HG03196 (cell line): ENCODE measurements around the gene ERMP1.
"Not testable (repeated sequence)": the region's sequence is repeated elsewhere in the genome, so short reads cannot be mapped to it uniquely, and the experiment has no call there.

Experiments used
- ATAC-seq: cut with Tn5 transposase; IDR thresholded peaks from one replicate; pipeline ENCODE4 v1.9.1; 2021; ENCODE audit not compliant: unreplicated experiment

Gene ERMP1

GRCh38 chr9:5783982-5784381 is 48.9 kb downstream of the ERMP1 start:
- ATAC-seq = no peak

DNA sequence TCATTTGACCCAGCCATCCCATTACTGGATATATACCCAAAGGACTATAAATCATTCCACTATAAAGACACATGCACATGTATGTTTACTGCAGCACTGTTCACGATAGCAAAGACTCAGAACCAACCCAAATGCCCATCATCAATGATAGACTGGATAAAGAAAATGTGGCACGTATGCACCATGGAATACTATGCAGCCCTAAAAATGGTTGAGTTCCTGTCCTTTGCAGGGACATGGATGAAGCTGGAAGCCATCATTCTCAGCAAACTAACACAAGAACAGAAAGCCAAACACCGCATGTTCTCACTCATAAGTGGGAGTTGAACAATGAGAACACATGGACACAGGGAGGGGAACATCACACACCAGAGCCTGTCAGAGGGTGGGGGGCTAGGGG is 49.5 kb downstream of the ERMP1 start:
- not testable (repeated sequence) for ATAC-seq

GRCh38 chr9:5779705-5780218 is 53.2 kb downstream of the ERMP1 start:
- not testable (repeated sequence) for ATAC-seq

DNA sequence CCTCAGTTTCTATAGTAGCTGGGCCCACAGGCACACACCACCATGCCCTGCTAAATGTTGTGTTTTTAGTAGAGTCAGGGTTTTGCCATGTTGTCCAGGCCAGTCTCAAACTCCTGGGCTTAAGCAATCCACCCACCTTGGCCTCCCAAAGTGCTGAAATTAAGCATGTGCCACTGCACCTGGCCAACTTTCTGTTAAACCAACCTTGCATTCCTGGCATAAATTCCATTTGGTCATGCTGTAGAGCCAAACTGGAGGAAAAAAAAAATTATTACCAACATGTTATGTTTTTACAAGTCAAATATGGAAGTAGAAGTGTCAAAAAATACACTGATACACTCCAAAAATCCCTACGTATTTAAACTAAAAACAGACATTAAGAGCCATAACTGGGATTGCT is 54.1 kb downstream of the ERMP1 start:
- no peak for ATAC-seq

DNA sequence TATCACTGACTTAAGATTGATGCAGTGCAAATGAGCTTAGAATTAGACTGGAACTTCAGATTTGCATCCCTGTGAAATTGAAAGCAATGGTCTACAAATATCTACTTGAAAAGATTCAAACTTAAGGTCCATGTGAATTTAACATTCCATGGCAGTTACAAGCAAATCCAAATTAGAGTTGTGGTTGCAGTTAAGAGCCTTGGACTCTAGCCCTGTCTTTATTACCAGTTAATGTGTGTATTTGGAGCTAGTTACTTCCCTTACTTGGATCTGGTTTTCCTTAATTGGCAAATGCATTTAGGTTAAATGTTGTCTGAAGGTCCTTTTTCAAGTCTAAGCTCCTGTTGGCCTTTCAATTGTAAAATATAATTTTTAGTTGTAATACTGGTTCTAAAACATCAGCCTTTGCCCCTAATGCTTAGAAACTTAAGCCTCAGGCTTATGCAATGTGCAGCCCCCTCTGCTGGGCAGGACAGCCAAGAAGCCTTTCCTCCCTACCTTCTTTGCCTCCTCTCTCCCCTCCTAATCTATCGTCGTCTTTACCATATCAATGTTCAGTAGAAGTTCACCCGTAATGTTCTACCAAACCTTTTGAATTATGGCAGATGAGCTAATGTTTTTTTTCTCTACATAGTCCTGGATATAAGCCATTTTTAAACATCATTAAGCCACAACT is 59.5 kb downstream of the ERMP1 start:
- ATAC-seq = no peak

- peak; percentile 42 for ATAC-seq
Measured at GRCh38 chr9:5767968-5768932, 64.7 kb downstream of the ERMP1 start.

DNA sequence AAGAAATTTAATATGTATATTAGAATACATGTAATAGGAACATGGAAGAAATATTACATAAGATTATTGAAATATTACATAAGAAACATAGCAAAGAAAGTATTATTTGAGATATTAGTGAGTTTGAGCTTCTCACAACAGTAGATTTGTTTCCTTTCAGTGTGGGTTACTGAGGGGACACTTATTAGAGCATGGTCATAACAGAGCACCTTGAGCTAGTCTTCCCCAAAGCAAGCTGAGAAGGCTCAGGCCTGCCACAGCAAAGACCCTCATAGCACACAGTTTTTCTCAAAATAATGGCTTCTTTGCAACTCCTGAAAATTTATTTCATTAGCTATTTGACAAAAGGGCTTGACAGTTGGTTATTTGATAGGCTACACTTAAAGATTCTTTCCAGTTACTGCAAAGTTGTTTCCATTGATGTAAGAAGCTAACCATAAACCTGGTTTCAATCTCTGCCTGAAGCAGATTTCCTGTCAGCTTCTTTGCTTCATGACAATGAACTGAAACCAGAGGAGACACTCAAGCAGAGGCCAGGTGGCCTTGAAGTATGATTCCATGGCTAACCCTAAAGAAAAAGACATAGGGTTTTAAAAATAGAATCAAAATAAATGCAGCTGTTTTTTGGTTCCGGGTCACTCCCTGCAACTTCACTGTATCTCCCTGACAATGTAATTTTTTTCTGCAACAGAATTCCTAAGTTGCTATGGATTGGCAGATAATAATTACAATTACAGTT is 68.6 kb downstream of the ERMP1 start:
- ATAC-seq = peak; percentile 84

DNA sequence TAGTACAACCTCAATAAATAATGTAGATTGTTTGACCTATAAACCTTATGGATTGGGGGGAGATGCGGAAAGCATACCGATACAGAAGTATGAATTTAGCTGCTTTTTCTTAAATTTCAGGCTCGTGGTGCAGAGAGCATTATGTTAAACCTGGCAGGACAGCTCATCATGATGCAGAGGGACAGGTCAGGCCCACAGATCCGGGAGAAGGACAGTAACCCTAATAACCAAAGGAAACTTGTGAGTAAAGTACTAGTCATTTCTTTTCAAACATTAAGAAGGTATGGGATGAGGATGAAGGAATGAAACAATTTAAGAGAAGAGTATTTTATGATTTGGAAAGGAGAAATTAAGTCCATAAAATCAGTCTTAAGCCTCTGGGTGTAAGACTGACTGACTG is 70.5 kb downstream of the ERMP1 start:
- ATAC-seq = no peak

- ATAC-seq = no peak
Measured at GRCh38 chr9:5760338-5760737, 72.6 kb downstream of the ERMP1 start.

DNA sequence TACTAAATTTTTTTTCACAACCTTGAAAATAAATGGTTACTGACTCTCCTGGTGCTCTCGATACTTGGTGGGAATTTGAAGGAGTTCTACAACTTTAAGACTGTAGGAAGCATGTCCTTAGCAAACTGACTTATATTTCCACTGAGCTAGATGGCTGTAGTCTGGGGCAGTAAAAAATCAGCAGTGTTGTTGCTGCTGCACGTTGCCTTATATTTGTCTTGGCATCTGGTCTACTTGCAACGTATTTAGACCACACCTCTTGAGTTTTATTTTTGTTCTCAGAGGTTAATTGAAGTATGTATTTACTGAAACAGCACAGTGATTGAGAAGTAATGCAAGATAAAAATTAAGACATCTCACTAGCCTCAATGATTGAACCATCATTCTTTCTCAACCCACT is 76.3 kb downstream of the ERMP1 start:
- ATAC-seq = no peak

DNA sequence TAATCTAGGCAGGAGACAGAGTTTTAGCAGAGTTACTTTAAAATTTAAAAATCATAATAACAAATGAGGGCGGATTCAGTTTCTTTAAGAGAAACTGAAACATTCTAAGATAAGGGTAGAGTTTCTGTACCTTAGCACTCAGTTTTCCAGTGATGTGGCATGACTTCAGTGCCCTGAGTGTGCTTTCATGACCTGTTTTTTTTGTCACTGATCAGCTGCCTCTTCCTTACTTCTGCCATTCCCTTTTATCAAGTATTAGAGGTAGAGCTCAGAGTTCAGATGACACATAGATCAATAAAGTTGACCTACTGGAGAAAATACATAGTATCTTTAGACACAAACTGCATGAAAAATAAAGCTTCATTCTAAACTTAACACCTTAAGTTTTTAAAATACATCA is 82.3 kb downstream of the ERMP1 start:
- no peak for ATAC-seq

DNA sequence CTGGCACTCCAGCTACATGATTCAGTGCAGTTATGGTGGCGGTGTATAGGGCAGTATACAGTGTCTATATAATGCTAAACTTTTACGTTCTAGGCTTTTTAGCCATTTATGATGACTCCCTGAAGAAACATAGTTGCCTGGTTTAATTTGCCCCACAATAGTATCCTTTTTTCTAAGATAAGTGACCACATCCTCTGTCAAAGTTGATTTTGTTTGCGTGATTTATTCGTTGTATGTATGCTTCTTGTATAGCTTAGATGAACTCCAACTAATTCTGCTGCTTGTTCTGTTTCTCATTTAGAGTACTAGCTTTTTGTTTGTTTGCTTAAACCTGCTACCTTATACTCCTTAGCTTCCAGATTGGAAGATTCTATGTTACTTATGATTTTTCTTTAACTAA is 83.6 kb downstream of the ERMP1 start:
- ATAC-seq = no peak

GRCh38 chr9:5748438-5748837 is 84.5 kb downstream of the ERMP1 start:
- ATAC-seq = no peak

DNA sequence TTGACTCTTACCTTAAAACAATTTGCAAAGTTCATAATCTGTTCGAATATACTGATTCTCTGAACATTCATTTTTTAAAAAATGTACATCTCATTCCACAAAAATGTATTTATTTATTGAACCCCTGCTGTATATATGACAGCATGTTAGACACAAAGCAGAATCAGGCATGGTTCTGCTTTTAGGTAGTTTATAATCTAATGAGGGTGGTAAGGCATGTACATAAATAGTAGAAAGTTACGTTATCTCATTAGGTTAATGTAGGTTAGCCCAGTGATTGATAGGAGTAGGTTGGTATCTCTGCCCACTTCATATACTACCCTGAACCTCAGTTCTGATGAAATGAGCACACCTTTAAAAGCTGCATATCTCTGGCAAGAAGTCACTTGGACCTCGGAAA is 89.8 kb downstream of the ERMP1 start:
- ATAC-seq = no peak

GRCh38 chr9:5736563-5737346 is 96.2 kb downstream of the ERMP1 start:
- no peak for ATAC-seq

- ATAC-seq = no peak
Measured at GRCh38 chr9:5735072-5735471, 97.8 kb downstream of the ERMP1 start.
